Stimulated activated CD4-positive, alpha-beta T cell treated with anti-CD3 and anti-CD28 coated beads, Interleukin-15, amount 100 ng/mL, for 24 hours (primary cell): ENCODE results near the gene ITGB6.
"Not testable (repeated sequence)": the region's sequence is repeated elsewhere in the genome, so short reads cannot be mapped to it uniquely, and the experiment has no call there.

ENCODE experiments used
- DNase-seq: peaks from one replicate; pipeline ENCODE4 v3.0.0-alpha.2; 2020

Gene ITGB6

GRCh38 chr2:160181146-160181836 lies 18.8 kb downstream of the ITGB6 start:
- DNase-seq: peak; percentile 22

GRCh38 chr2:160180690-160181089 lies 19.4 kb downstream of the ITGB6 start:
- DNase-seq: not testable (repeated sequence)

- DNase-seq: no peak
Measured at GRCh38 chr2:160180172-160180571, 19.9 kb downstream of the ITGB6 start.

- DNase-seq: no peak
Measured at GRCh38 chr2:160175169-160176134, 24.6 kb downstream of the ITGB6 start.

- no peak for DNase-seq
Measured at GRCh38 chr2:160174322-160174721, 25.8 kb downstream of the ITGB6 start.

GRCh38 chr2:160169988-160170387 lies 30.1 kb downstream of the ITGB6 start:
- DNase-seq: no peak

- DNase-seq: no peak
Measured at GRCh38 chr2:160169471-160169870, 30.6 kb downstream of the ITGB6 start.

- DNase-seq: no peak
Measured at GRCh38 chr2:160168878-160169277, 31.2 kb downstream of the ITGB6 start.

GRCh38 chr2:160167089-160167740 lies 32.9 kb downstream of the ITGB6 start:
- DNase-seq: no peak

- no peak for DNase-seq
Measured at GRCh38 chr2:160165996-160166395, 34.1 kb downstream of the ITGB6 start.

- no peak for DNase-seq
Measured at GRCh38 chr2:160165081-160165480, 35.0 kb downstream of the ITGB6 start.

- DNase-seq: no peak
Measured at GRCh38 chr2:160157861-160158829, 41.9 kb downstream of the ITGB6 start.

- no peak for DNase-seq
Measured at GRCh38 chr2:160156665-160157064, 43.4 kb downstream of the ITGB6 start.

- DNase-seq: no peak
Measured at GRCh38 chr2:160156100-160156499, 44.0 kb downstream of the ITGB6 start.

- not testable (repeated sequence) for DNase-seq
Measured at GRCh38 chr2:160148419-160148818, 51.7 kb downstream of the ITGB6 start.

GRCh38 chr2:160145471-160145870 lies 54.6 kb downstream of the ITGB6 start:
- DNase-seq: no peak

GRCh38 chr2:160144280-160144990 lies 55.6 kb downstream of the ITGB6 start:
- DNase-seq: no peak

GRCh38 chr2:160142472-160142871 lies 57.6 kb downstream of the ITGB6 start:
- no peak for DNase-seq

GRCh38 chr2:160141912-160142311 lies 58.2 kb downstream of the ITGB6 start:
- no peak for DNase-seq

- no peak for DNase-seq
Measured at GRCh38 chr2:160141419-160141818, 58.7 kb downstream of the ITGB6 start.

- DNase-seq: no peak
Measured at GRCh38 chr2:160140471-160140870, 59.6 kb downstream of the ITGB6 start.

- no peak for DNase-seq
Measured at GRCh38 chr2:160139991-160140390, 60.1 kb downstream of the ITGB6 start.
